Right ventricle myocardium superior (tissue), 1 donor: Measurements from ENCODE around the gene TSPAN11. TPM values are rescaled to one million over a fixed set of nuclear protein-coding genes. Genes with fewer than 3 reads are reported as not detected.
A peak's percentile ranks its signal among the peaks of the same experiment; 100 is the strongest.

ENCODE experiments used
- ATAC-seq: fragments of 200-7000 bp; cut with Tn5 transposase; one replicate; pipeline ENCODE4 v1.9.1; 2020; ENCODE audit warnings: mild to moderate bottlenecking; ENCODE audit not compliant: poor library complexity
- DNase-seq: peaks from one replicate; pipeline ENCODE4 v3.0.0-alpha.2; 2020
- intact Hi-C: fragments of 100-400 bp; cut with DNase I; formaldehyde crosslinking; loops from one replicate; pipeline ENCODE4 v1.11.2; 2022
- total RNA-seq: library from RNA; stranded (reverse); fragmentation: NEBNext Ultra II Directional; extraction: Animal tissue kit (Norgen Biotek cat#: 25700); gene quantifications from one replicate; pipeline ENCODE4 v1.2.1, GENCODE V29; 2021
- donor health status: DM: no; HTN: yes; CAD: no; lungs with severe emphysema.

Gene TSPAN11
- total RNA-seq, 1 donor from 2014 or later, result 1.9 TPM

DNA sequence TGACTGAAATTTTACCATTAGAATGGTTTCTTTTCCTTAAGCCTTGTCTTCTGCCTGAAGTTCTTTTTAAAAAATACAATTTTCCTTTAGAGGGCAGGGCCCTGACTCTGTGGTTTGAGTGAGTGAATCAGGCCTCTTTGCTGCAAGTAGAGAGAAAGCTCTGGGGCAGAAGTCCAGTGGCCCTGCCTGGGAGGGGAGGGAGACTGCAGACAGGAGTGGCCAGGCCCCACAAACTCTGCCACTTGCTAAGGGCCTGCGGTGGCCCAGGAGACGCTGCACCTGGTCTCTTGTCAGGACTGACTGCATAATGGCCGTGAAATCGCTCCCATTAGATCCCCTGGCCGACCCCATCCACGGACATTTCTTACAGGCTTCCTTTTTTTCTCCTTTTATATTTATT, 25.5 kb downstream of the TSPAN11 start:
- DNase-seq (no peak), ATAC-seq (no peak)
- intact Hi-C loops, result no loop called here

DNA sequence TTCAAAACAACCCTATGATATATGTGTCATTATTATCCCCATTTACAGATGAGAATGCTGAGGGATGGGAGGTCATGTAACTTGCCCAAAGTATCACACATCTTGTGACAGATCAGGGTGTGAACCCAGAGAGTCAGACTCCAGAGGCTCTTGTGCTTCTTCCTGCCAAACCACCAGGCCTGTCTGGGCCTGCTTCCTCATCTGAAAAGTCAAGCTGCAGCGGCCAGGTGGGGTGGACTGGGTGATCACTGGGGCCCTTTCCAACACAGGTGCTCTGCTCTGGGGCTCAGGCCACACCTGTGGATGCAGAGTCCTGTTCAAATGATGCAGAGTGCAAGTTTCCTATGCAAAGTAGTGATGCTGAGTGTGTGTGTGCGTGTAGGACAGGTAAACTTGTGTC, 26.7 kb downstream of the TSPAN11 start:
- ATAC-seq (no peak), DNase-seq (no peak)
- intact Hi-C loops, result no loop called here

- ATAC-seq, result peak; percentile 94
- DNase-seq, result no peak
Measured at GRCh38 chr12:30953951-30954751, 27.6 kb downstream of the TSPAN11 start.

DNA sequence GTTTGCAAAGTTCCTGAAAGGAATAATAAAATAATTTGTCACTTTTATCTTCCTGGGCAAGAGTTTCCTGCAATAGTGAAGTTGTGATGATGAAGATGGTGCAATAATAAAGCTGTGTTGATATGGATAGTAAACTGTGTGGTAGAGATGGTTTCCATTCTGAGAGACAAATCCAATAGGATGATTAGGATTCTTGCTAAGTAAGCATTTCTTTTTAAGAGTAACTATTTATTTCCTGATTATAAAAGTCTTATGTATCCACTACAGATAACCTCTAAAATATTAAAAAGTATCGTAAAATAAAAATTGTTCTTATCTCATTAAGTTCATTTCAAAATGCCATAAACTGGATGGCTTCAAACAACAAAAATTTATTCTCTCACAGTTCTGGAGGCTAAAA, 28.7 kb downstream of the TSPAN11 start:
- intact Hi-C loops, result no loop called here

More at GRCh38 chr12:30953951-30954751, 27.6 kb downstream of the TSPAN11 start:
- intact Hi-C loops, result no loop called here

DNA sequence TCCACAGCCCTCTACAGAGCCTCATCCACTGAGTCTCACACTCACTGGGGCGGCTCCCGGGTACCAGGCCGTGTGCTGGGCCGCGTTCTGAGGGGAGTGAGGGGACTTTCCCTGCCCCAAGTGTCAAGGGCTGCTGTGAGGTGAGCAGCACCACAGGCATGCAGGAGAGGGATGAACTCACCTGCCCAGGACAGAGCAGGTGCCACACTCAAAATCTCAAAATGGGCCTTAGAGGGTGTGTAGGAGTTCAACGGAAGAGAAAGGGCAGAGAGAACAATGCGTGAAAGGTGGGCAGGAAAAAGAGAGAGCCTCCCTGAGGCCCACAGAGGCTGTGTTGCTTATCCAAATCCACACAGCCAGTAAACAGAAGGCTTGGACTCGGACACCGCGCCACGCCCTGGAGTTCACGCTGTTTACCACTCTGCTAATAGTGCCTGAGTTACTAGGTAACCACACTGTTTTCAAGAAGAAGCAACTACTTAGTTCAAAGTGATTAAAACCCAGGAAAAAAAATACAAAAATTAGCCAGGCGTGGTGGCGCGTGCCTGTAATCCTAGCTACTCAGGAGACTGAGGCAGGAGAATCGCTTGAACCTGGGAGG, 32.7 kb downstream of the TSPAN11 start:
- DNase-seq (no peak), ATAC-seq (no peak)
- intact Hi-C loops, result no loop called here

More for the DNA sequence above, 28.7 kb downstream of the TSPAN11 start:
- ATAC-seq (no peak), DNase-seq (no peak)

DNA sequence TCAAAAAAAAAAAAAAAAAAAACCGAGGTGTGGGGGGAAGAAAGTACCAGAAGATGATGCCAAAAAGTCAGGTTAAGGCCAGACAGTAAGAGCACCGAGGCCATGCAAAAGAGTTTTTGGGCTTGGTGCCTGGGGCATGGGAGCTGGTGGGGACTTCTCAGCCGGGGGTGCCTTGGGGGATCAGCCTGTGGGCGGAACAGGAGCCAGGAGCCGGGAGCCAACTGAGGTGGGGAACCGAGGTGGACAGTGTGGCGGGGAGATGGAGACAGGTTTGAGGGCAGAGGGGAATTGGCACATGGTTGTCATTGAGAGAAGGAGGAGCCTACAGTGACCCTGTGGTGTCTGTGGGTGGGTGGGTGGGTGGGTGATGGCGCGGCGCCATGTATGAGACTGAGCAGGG, 33.2 kb downstream of the TSPAN11 start:
- DNase-seq (no peak), ATAC-seq (no peak)
- intact Hi-C loops, result no loop called here

DNA sequence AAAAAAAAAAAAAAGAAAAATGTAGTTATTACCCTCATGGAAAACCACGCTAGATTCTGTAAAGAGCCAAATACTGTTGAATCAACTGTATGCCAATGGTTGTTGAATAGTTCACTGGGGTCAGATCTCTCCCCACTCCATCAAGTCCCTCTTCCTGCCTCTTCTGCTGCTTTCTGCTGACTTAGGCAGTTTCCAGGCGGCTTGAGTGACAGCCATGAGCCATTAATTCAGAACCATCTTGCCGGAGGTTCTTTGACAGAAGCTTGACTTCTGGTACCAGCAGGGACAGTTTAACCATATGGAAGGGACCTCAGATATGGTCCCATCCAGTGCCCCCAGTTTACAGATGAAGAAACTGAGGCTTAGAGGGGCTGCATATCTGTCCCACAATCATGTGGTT, 34.5 kb downstream of the TSPAN11 start:
- intact Hi-C loops, result no loop called here
- DNase-seq (no peak), ATAC-seq (no peak)

GRCh38 chr12:30962047-30962446, 35.5 kb downstream of the TSPAN11 start:
- intact Hi-C loops, result no loop called here
- ATAC-seq, result no peak
- DNase-seq, result no peak

GRCh38 chr12:30963709-30964564, 37.4 kb downstream of the TSPAN11 start:
- ATAC-seq, result no peak
- no peak for DNase-seq
- intact Hi-C loops, result no loop called here

DNA sequence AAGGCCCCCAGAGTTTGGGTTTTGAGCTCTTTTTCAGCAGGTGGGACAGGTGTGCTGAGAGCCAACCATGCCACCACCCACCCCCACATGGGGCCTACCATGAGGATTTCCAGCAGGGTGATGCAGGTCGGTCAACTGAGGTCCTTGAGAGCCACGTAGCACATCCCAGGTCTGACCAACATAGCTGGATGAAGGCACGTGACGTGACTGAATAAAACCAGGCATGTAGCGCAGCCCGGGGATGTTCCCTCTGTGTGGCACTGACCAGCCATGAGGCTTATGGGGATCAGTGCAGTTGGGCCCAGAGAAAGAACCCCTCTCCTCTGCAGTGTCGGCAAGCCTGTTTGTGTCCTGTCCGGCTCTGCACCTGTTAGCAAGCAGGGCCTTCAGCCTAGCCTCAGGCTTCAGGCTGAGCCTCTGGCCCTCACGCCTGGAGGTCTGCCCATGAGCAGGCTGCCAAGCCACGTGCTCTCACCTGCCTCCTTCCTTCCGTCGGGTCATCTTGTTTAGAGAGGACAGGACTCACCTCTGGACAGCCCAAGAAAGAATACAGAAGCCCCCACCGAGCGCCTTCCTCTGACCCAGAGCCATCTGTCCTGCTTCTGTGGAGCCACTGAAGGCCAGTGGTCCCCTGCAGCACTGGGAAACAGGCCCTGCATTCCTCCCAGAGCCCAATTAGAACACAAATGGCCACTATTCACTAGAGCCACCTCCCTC, 38.5 kb downstream of the TSPAN11 start:
- DNase-seq (no peak), ATAC-seq (no peak)
- intact Hi-C loops, result no loop called here

DNA sequence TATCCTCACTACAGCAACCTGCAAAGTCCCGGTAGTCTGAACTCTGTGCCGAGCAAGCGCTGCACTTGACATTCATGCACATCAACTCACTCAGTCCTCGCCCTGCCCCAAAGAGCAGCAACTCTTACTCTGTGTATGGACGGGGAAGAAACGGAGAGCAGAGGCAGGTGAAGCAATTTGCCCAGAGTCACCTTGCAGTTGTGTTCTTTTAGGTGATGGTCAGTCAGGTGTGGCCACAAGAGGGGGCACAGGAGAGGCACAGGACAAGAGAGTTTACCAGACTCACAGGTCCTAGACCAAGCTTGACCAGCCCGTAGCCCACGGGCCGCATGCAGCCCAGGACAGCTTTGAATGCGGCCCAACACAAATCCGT, 39.1 kb downstream of the TSPAN11 start:
- DNase-seq (no peak), ATAC-seq (no peak)
- intact Hi-C loops, result no loop called here

DNA sequence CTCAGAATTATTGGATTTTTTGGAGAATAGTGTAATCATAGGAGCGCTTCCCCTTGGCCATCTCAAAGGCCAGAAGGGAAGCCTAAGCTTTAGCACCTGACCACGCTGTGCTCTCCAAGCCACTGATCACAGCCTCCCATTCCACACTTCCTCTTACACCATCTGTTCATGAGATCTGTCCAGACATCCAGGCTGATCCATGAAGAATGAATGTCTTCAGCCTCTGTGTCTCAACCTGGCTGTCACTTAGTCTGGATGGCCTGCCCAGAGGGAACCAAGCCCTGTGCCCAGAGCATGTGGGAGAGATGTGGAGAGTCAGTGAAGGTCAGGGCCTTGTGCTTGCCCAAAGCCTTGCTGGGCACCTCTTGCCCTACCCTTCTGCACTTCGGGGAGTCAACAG, 40.5 kb downstream of the TSPAN11 start:
- ATAC-seq (no peak), DNase-seq (no peak)
- intact Hi-C loops, result no loop called here

DNA sequence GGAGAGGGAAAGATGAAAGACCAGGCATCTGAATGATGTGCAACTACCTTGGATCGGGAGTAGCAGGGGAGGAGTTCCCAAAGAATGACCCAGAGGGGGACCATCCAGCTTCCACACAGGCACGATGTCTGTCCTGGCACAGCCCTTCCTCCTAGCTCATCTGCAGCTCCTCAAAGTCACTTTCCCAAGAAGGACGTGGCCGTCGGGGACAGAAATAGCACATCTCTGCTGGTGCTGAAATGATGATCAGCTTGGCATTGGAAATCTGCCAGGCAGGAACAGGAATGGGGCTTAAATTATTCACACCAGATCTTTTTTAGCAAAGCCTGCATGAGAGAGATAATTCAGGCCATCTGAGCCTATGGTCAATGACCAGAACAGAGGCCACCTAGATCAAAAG, 41.7 kb downstream of the TSPAN11 start:
- DNase-seq, result peak; percentile 57
- intact Hi-C loops, result no loop called here
- peak; percentile 78 for ATAC-seq

DNA sequence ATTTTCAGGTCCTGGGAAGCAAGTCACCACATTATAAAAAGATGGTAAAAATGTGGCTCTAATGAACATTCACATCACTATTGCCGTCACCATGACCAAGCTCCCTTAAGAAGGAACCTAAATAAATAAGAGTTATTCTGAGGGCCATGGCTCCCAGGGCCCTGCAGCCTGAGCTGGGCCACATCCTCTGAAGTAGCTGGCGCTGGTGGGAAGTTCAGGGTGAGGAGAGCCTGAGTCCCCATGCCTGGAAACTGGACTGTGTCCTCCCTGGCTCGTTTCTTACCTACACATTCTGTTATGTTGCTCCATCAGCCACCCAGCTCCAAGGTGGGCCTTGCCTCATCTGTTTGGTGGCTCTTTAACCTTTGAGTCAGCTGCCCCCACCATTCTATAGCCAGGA, 42.5 kb downstream of the TSPAN11 start:
- no peak for ATAC-seq

GRCh38 chr12:30969606-30970395, 43.3 kb downstream of the TSPAN11 start:
- intact Hi-C loops, result no loop called here
- ATAC-seq, result no peak
- no peak for DNase-seq

More for the DNA sequence above, 42.5 kb downstream of the TSPAN11 start:
- intact Hi-C loops, result no loop called here
- no peak for DNase-seq

DNA sequence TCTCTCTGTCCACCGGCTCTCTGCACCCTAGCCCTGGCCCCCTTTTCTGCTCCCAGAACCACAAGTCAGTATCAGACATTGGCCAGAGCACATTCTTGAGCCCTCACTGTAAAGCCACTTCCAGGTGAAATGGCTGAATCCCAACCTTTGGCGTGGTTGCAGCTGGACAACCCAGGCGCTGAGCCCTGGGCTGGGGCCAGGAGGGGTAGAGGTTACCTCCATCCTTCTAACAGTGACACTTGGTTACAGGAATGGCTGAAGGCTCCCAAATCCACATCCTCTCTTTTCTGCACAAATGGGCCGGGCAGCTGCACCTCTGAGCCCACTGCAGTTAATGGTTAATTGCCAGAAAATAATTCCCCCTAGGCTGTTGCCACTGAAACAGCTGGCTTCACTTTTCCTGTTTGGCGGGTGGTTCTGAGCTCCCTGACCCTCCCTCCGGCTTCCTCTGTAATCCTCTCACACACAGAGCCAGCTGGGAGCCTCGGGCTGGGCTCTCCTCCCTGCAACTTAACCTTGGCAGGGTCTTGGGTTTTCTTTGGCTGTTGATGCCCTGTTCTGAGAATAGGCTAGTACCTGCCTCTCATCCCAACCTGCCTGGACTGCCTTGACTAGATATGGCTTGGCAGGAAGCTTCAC, 44.1 kb downstream of the TSPAN11 start:
- ATAC-seq, result peak; percentile 44
- intact Hi-C loops, result no loop called here
- no peak for DNase-seq

- intact Hi-C loops, result no loop called here
- ATAC-seq (no peak), DNase-seq (no peak)
Measured at GRCh38 chr12:30972035-30972434, 45.5 kb downstream of the TSPAN11 start.

DNA sequence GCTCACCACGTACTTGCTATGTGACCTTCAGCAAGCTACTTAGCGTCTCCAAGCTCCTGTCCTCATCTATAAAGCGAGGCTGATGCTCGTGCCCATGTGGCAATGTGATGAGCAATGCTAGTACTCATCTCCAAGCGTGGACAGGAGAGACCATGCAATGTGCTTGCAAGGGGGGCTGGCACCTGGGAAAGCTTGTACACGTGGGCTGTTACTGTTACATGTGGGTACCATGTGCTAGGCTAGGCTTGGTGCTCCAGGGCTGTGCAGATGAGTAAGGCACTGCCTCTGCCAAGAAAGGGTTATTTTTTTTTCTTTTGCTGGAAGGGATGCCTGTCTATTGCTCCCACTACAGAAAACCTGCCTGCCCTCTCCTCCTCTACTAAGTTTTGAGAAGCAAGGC, 46.6 kb downstream of the TSPAN11 start:
- intact Hi-C loops, result no loop called here
- ATAC-seq, result no peak
- no peak for DNase-seq
